Stomach (tissue), 4 donors: ENCODE data around the gene SPINK5.

ENCODE experiments used
- CTCF ChIP-seq, 7 experiments: fragments of 450-650 bp in 4 of 7; fragments of 200-600 bp in 3 of 7; sonication (generic) in 3 of 7; IDR thresholded peaks; one replicate each; pipeline ENCODE4 v1.5.1; 2016 to 2019; ENCODE audit warnings: antibody characterized with exemption in 7 of 7, control low read depth in 2 of 7, mild to moderate bottlenecking in 1 of 7
- EP300 ChIP-seq: sonication (generic); formaldehyde crosslinking; IDR thresholded peaks from one replicate; pipeline ENCODE4 v1.6.1; 2017; ENCODE audit warnings: antibody characterized with exemption
- POLR2A ChIP-seq, 4 donors: fragments of 450-650 bp; IDR thresholded peaks; one replicate each; pipeline ENCODE4 v1.6.1; 2016; ENCODE audit warnings: antibody characterized with exemption in 4 of 4, control low read depth in 2 of 4, mild to moderate bottlenecking in 1 of 4, moderate library complexity in 1 of 4

GRCh38 chr5:148140846-148141245 lies 77.1 kb downstream of the SPINK5 start:
- TF ChIP-seq CTCF (IDR thresholded peaks at IDR 0.05): no peak
- no peak for TF ChIP-seq EP300
- TF ChIP-seq POLR2A (IDR thresholded peaks at IDR 0.05): no peak
